ENCODE data around the gene EDNRA. TPM values are rescaled to one million over a fixed set of nuclear protein-coding genes. Genes with fewer than 3 reads are reported as not detected.
A peak's percentile ranks its signal among the peaks of the same experiment; 100 is the strongest.

EDNRA gene
- total RNA-seq, 1 donor from 2014 or later, result 28.3 TPM

- intact Hi-C loops (cut with DNase I), result no loop called here
- Histone ChIP-seq H3K4me1 (no peaks in the 10 kb centered on the region), H3K4me3 (no peak overlapping the region), H3K9me3 (no peaks in the 10 kb centered on the region), H3K27ac (no peak overlapping the region), H3K36me3 (no peaks in the 10 kb centered on the region), H3K27me3 (no peaks in the 10 kb centered on the region)
- TF ChIP-seq CTCF (IDR thresholded peaks at IDR 0.05), result no peak
- DNase-seq (no peak), ATAC-seq (no peak)
Measured at GRCh38 chr4:147548256-147548655, 67.4 kb downstream of the EDNRA start.

DNA sequence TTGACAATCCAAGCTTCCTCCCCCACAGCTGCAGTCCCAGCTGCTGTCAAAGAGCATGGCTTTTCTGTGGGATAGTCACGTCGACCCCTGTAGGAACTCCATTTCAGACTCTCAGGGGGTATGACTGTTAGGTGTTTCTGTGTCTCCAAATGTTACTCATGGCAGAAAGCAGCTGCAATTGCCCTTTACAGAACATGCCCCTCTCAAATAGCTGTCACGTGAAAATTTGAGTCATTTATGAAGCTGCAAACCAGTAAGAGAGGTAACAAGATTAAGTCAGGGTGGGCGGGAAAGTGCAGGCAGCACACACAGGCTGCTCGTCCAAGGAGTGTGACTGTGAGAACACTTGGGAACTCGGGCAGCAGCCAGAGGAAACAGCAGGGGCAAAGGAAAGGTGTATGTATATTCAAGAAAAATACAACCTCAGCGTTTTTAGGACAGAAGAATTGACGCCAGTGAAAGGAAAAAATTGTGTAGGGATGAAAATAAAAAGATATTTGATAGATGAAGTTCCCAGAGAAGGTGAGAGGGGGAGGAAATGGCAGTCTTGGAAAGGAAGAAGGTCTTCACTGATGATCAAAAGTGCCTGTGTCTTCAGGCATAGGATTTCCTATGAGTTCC is 69.8 kb downstream of the EDNRA start:
- intact Hi-C loops (cut with DNase I), result no loop called here
- H3K4me3 ChIP-seq, result peak overlapping the region; percentile 12

DNA sequence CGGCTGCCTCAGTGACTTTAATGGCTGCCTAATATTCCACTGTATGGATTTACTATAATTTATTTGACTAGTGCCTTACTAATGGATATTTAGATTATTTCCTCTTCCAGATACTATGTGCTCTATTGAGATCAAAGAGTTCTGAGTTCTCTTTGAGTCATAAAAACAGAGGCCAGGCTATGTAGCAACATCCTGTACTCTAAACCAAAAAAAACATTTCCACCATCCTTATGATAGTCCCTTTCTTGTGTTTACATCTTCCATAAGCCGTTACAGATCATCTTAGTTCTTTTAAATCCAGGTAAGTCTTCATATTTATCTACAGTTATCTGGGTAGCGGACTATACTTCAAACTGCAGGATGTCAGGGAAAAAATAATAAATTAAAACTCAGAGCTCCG is 79.7 kb downstream of the EDNRA start:
- DNase-seq, result no peak
- H3K36me3 ChIP-seq, result no peaks in the 10 kb centered on the region
- no peak for ATAC-seq
- H3K27ac ChIP-seq, result no peak overlapping the region
- intact Hi-C loops (cut with DNase I), result no loop called here
- H3K4me3 ChIP-seq, result no peak overlapping the region
- no peaks in the 10 kb centered on the region for H3K4me1 ChIP-seq
- no peaks in the 10 kb centered on the region for H3K9me3 ChIP-seq
- no peak for TF ChIP-seq CTCF (IDR thresholded peaks at IDR 0.05)
- H3K27me3 ChIP-seq, result no peaks in the 10 kb centered on the region

More for the DNA sequence above, 69.8 kb downstream of the EDNRA start:
- no peaks in the 10 kb centered on the region for H3K36me3 ChIP-seq
- H3K9me3 ChIP-seq, result no peaks in the 10 kb centered on the region
- H3K27ac ChIP-seq, result no peak overlapping the region
- DNase-seq, result no peak
- H3K4me1 ChIP-seq, result no peaks in the 10 kb centered on the region
- peak; percentile 27 for ATAC-seq
- no peaks in the 10 kb centered on the region for H3K27me3 ChIP-seq
- TF ChIP-seq CTCF (IDR thresholded peaks at IDR 0.05), result no peak

DNA sequence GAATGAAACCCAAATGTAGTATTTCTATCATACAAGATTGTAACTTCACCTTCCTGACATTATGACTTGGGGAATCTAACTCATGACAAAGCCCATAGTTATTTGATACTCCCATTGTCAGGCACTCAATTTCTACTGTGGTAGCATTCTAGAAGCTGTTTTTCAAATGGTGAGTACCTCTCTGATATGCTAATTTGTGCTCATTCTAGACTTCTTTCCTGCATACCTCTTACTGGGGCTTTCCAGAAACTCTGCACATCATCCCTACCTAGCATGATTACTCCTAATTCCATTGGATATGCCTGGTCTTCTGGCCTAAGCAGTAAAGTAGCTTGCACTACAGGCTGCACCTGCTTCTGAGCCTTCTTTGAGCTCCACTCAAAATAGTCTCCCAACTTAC is 85.9 kb downstream of the EDNRA start:
- Histone ChIP-seq H3K36me3 (no peaks in the 10 kb centered on the region), H3K4me3 (no peak overlapping the region), H3K4me1 (no peaks in the 10 kb centered on the region), H3K9me3 (no peaks in the 10 kb centered on the region), H3K27ac (no peak overlapping the region), H3K27me3 (no peaks in the 10 kb centered on the region)
- no peak for ATAC-seq
- no peak for TF ChIP-seq CTCF (IDR thresholded peaks at IDR 0.05)
- intact Hi-C loops (cut with DNase I), result no loop called here
- DNase-seq, result no peak

DNA sequence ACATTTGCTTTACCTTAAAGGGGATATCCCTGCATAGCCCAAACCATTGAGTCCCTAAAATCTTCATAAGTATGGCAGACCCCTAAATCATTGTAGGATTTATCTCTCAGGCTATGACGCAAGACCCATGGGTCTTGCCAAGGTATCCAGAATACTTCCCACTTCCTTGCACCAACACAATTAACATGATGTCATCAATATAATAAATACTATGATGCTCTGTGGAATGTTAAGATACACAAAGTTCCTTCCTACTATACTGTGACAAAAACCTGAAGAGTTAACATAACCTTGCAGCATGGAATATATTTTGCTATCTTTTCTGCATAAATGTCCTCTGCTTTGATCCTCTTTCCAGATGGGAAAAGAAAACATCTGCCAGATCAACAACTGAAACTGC is 86.4 kb downstream of the EDNRA start:
- ATAC-seq (no peak), DNase-seq (no peak)
- Histone ChIP-seq H3K36me3 (no peaks in the 10 kb centered on the region), H3K27me3 (no peaks in the 10 kb centered on the region), H3K9me3 (no peaks in the 10 kb centered on the region), H3K27ac (no peak overlapping the region), H3K4me1 (no peaks in the 10 kb centered on the region), H3K4me3 (no peak overlapping the region)
- no peak for TF ChIP-seq CTCF (IDR thresholded peaks at IDR 0.05)
- intact Hi-C loops (cut with DNase I), result no loop called here

GRCh38 chr4:147570616-147571015 is 89.7 kb downstream of the EDNRA start:
- Histone ChIP-seq H3K4me1 (no peaks in the 10 kb centered on the region), H3K27ac (no peak overlapping the region), H3K27me3 (no peaks in the 10 kb centered on the region), H3K9me3 (no peaks in the 10 kb centered on the region), H3K36me3 (no peaks in the 10 kb centered on the region), H3K4me3 (no peak overlapping the region)
- ATAC-seq (no peak), DNase-seq (no peak)
- TF ChIP-seq CTCF (IDR thresholded peaks at IDR 0.05), result no peak
- intact Hi-C loops (cut with DNase I), result no loop called here
